GM23248 (cell line): Measurements from ENCODE around the gene CLDN17. TPM values are rescaled to one million over a fixed set of nuclear protein-coding genes. Genes with fewer than 3 reads are reported as not detected.

Source experiments
- DNase-seq: peaks from one replicate; pipeline ENCODE4 v3.0.0-alpha.2; 2015
- H2AFZ ChIP-seq: fragments of 200-600 bp; sonication (generic); 2 replicates; pipeline ENCODE4 v1.6.1; 2016; ENCODE audit warnings: antibody characterized with exemption
- H3F3A ChIP-seq: fragments of 200-600 bp; sonication (generic); 2 replicates; pipeline ENCODE4 v1.6.1; 2016; ENCODE audit warnings: mild to moderate bottlenecking, antibody characterized with exemption, mixed run types; ENCODE audit not compliant: insufficient read depth
- H3K27ac ChIP-seq: fragments of 200-600 bp; sonication (generic); 2 replicates; pipeline ENCODE4 v1.5.1; 2016; ENCODE audit warnings: mild to moderate bottlenecking
- H3K27me3 ChIP-seq: fragments of 200-600 bp; sonication (generic); replicated peaks from 2 replicates; pipeline ENCODE4 v1.6.1; 2016; ENCODE audit warnings: mild to moderate bottlenecking; ENCODE audit not compliant: insufficient read depth
- H3K36me3 ChIP-seq: fragments of 200-600 bp; sonication (generic); 2 replicates; pipeline ENCODE4 v1.6.1; 2016; ENCODE audit warnings: low read depth, mild to moderate bottlenecking
- H3K4me1 ChIP-seq: fragments of 200-600 bp; sonication (generic); 2 replicates; pipeline ENCODE4 v1.6.1; 2016; ENCODE audit warnings: mild to moderate bottlenecking; ENCODE audit not compliant: insufficient read depth
- H3K4me2 ChIP-seq: fragments of 200-600 bp; sonication (generic); one replicate; pipeline ENCODE4 v1.6.1; 2016; ENCODE audit warnings: mild to moderate bottlenecking; ENCODE audit not compliant: unreplicated experiment
- H3K4me3 ChIP-seq: fragments of 200-600 bp; sonication (generic); 2 replicates; pipeline ENCODE4 v1.5.1; 2016; ENCODE audit warnings: mild to moderate bottlenecking
- H3K79me2 ChIP-seq: fragments of 200-600 bp; sonication (generic); 2 replicates; pipeline ENCODE4 v1.6.1; 2016; ENCODE audit warnings: mild to moderate bottlenecking; ENCODE audit not compliant: insufficient read depth
- H3K9ac ChIP-seq: fragments of 200-600 bp; sonication (generic); 2 replicates; pipeline ENCODE4 v1.6.1; 2016; ENCODE audit warnings: mild to moderate bottlenecking
- H3K9me2 ChIP-seq: fragments of 200-600 bp; sonication (generic); 2 replicates; pipeline ENCODE4 v1.6.1; 2016; ENCODE audit warnings: mixed run types, mild to moderate bottlenecking, moderate library complexity; ENCODE audit not compliant: insufficient read depth
- H3K9me3 ChIP-seq: fragments of 200-600 bp; sonication (generic); one replicate; pipeline ENCODE4 v1.6.1; 2017; ENCODE audit warnings: low read depth
- H4K20me1 ChIP-seq: fragments of 200-600 bp; sonication (generic); 2 replicates; pipeline ENCODE4 v1.6.0; 2016; ENCODE audit not compliant: insufficient read depth
- EZH2 ChIP-seq: fragments of 200-600 bp; sonication (generic); IDR thresholded peaks from 2 replicates; pipeline ENCODE4 v1.6.1; 2018; ENCODE audit warnings: antibody characterized with exemption, mild to moderate bottlenecking; ENCODE audit not compliant: insufficient read depth, poor library complexity, severe bottlenecking
- EZH2phosphoT487 ChIP-seq: fragments of 200-600 bp; sonication (generic); IDR thresholded peaks from 2 replicates; pipeline ENCODE4 v1.6.1; 2018; ENCODE audit warnings: antibody characterized with exemption, moderate library complexity, mild to moderate bottlenecking, low read depth; ENCODE audit not compliant: insufficient read depth
- WGBS, 2 experiments: methylation state at CpG; one replicate each; pipeline ENCODE4 v1.1.6; 2015 to 2017; ENCODE audit warnings: low lambda C conversion rate in 2 of 2, low coverage in 1 of 2; ENCODE audit errors: missing lambda C conversion rate in 2 of 2; 5-methylcytosine and 5-hydroxymethylcytosine counted together
- in situ Hi-C: fragments of 300-500 bp; cut with MboI; formaldehyde crosslinking; loops from 2 replicates; pipeline ENCODE4 v1.15.0; 2020
- polyA plus RNA-seq: library from polyadenylated mRNA; unstranded; fragments of >200 nt; fragmentation: Nextera tagmentation; extraction: Ambion mirVana; gene quantifications from 2 replicates; pipeline ENCODE4 v1.2.1, GENCODE V29; 2016
- total RNA-seq: library from RNA; depleted of rRNA; stranded (reverse); fragments of >200 nt; shearing (Covaris generic); gene quantifications from 2 replicates; pipeline ENCODE4 v1.2.3, GENCODE V29; 2014

CLDN17 gene
- total and polyA plus RNA-seq, 2 experiments from 2014 or later, result not detected

GRCh38 chr21:30207252-30207579, 40.6 kb upstream of the CLDN17 start:
- WGBS, 2 experiments, result 10 to 11% methylated on average over 1 of the region's 1 CpG
- no peak for DNase-seq
- TF ChIP-seq EZH2, result no peak
- no peak for TF ChIP-seq EZH2phosphoT487
- 0 out of 2 replicates have a peak overlapping the region, but pooled peaks have one; percentile 7 for H3K4me3 ChIP-seq
- peak overlapping the region; percentile 18 for H3K4me2 ChIP-seq
- H3K27me3 ChIP-seq, result no peaks in the 10 kb centered on the region
- 0 out of 2 replicates have a peak, but pooled peaks cover 10% of the 10 kb centered on the region for H3K4me1 ChIP-seq
- peak overlapping the region; percentile 72 for H3K27ac ChIP-seq
- H3F3A ChIP-seq, result no peaks in the 10 kb centered on the region
- peak overlapping the region; percentile 81 for H2AFZ ChIP-seq
- H3K36me3 ChIP-seq, result no peaks in the 10 kb centered on the region
- no peaks in the 10 kb centered on the region for H4K20me1 ChIP-seq
- H3K79me2 ChIP-seq, result no peaks in the 10 kb centered on the region
- peak overlapping the region; percentile 45 for H3K9ac ChIP-seq
- H3K9me2 ChIP-seq, result no peaks in the 10 kb centered on the region
- no peaks in the 10 kb centered on the region for H3K9me3 ChIP-seq
- in situ Hi-C loops, result no loop called here

- Histone ChIP-seq H3K27me3 (no peaks in the 10 kb centered on the region), H3K4me1 (0 out of 2 replicates have a peak, but pooled peaks cover 10% of the 10 kb centered on the region), H3K4me3 (0 out of 2 replicates have a peak overlapping the region, but pooled peaks have one; percentile 7), H3K36me3 (no peaks in the 10 kb centered on the region), H3K9ac (peak overlapping the region; percentile 45), H2AFZ (peak overlapping the region; percentile 81), H3F3A (no peaks in the 10 kb centered on the region), H3K4me2 (peak overlapping the region; percentile 18), H3K9me2 (no peaks in the 10 kb centered on the region), H3K27ac (peak overlapping the region; percentile 72), H3K79me2 (no peaks in the 10 kb centered on the region), H4K20me1 (no peaks in the 10 kb centered on the region), H3K9me3 (no peaks in the 10 kb centered on the region)
- WGBS, 2 experiments, result 15 to 22% methylated on average over 7 of the region's 7 CpGs
- TF ChIP-seq EZH2phosphoT487, result no peak
- in situ Hi-C loops, result no loop called here
- DNase-seq, result peak; percentile 63
Observed at GRCh38 chr21:30206551-30207251, 40.1 kb upstream of the CLDN17 start.

GRCh38 chr21:30200000-30200399, 33.4 kb upstream of the CLDN17 start:
- DNase-seq, result no peak
- no peaks in the 10 kb centered on the region for H3F3A ChIP-seq
- no peak overlapping the region for H3K27ac ChIP-seq
- H3K4me1 ChIP-seq, result no peaks in the 10 kb centered on the region
- no peak overlapping the region for H3K9ac ChIP-seq
- H4K20me1 ChIP-seq, result no peaks in the 10 kb centered on the region
- H3K4me3 ChIP-seq, result no peak overlapping the region
- WGBS, 2 experiments, result 60 to 68% methylated on average over 2 of the region's 2 CpGs
- peaks cover 4% of the 10 kb centered on the region; the same call in 1 of the 2 replicates for H3K27me3 ChIP-seq
- H3K9me2 ChIP-seq, result no peaks in the 10 kb centered on the region
- H3K79me2 ChIP-seq, result no peaks in the 10 kb centered on the region
- TF ChIP-seq EZH2 (no peak), EZH2phosphoT487 (no peak)
- no peak overlapping the region for H2AFZ ChIP-seq
- H3K4me2 ChIP-seq, result no peak overlapping the region
- H3K9me3 ChIP-seq, result no peaks in the 10 kb centered on the region
- H3K36me3 ChIP-seq, result no peaks in the 10 kb centered on the region
- in situ Hi-C loops, result no loop called here

GRCh38 chr21:30194701-30195299, 28.2 kb upstream of the CLDN17 start:
- in situ Hi-C loops, result no loop called here
- DNase-seq, result peak; percentile 50
- Histone ChIP-seq H3K9ac (no peak overlapping the region), H3F3A (no peaks in the 10 kb centered on the region), H3K27ac (no peak overlapping the region), H3K9me2 (no peaks in the 10 kb centered on the region), H3K27me3 (peaks cover 4% of the 10 kb centered on the region; the same call in 1 of the 2 replicates), H3K9me3 (no peaks in the 10 kb centered on the region), H4K20me1 (no peaks in the 10 kb centered on the region), H3K4me3 (no peak overlapping the region), H3K79me2 (no peaks in the 10 kb centered on the region), H2AFZ (no peak overlapping the region), H3K4me2 (no peak overlapping the region), H3K4me1 (no peaks in the 10 kb centered on the region), H3K36me3 (no peaks in the 10 kb centered on the region)
- WGBS, 2 experiments, result 27 to 30% methylated on average over 2 of the region's 2 CpGs
- TF ChIP-seq EZH2 (no peak), EZH2phosphoT487 (no peak)
